ENCODE measurements around the gene SH3BP4. TPM values are rescaled to one million over a fixed set of nuclear protein-coding genes. Genes with fewer than 3 reads are reported as not detected.

SH3BP4 gene
- total and polyA plus RNA-seq, 8 donors: 24.1 to 35.0 (median 28.6) TPM

- Histone ChIP-seq H3K4me3 (no peak overlapping the region), H3K27me3 (no peaks in the 10 kb centered on the region), H3K9me3 (no peaks in the 10 kb centered on the region), H3K36me3 (no peaks in the 10 kb centered on the region), H3K27ac (no peak overlapping the region), H3K4me1 (peaks cover 3 to 20% of the 10 kb centered on the region in 2 donors)
- ATAC-seq (no peak), DNase-seq (no peak)
- TF ChIP-seq CTCF (IDR thresholded peaks at IDR 0.05): no peak
- intact Hi-C loops (cut with DNase I): no loop called here
Measured at GRCh38 chr2:234994438-234995321, 42.9 kb downstream of the SH3BP4 start.

GRCh38 chr2:234995332-234996068 lies 43.7 kb downstream of the SH3BP4 start:
- Histone ChIP-seq H3K4me1 (peaks cover 3 to 15% of the 10 kb centered on the region in 2 donors), H3K27me3 (no peaks in the 10 kb centered on the region), H3K36me3 (no peaks in the 10 kb centered on the region), H3K27ac (no peak overlapping the region), H3K9me3 (no peaks in the 10 kb centered on the region), H3K4me3 (no peak overlapping the region)
- intact Hi-C loops (cut with DNase I): no loop called here
- TF ChIP-seq CTCF (IDR thresholded peaks at IDR 0.05): no peak
- ATAC-seq (no peak), DNase-seq (no peak)

DNA sequence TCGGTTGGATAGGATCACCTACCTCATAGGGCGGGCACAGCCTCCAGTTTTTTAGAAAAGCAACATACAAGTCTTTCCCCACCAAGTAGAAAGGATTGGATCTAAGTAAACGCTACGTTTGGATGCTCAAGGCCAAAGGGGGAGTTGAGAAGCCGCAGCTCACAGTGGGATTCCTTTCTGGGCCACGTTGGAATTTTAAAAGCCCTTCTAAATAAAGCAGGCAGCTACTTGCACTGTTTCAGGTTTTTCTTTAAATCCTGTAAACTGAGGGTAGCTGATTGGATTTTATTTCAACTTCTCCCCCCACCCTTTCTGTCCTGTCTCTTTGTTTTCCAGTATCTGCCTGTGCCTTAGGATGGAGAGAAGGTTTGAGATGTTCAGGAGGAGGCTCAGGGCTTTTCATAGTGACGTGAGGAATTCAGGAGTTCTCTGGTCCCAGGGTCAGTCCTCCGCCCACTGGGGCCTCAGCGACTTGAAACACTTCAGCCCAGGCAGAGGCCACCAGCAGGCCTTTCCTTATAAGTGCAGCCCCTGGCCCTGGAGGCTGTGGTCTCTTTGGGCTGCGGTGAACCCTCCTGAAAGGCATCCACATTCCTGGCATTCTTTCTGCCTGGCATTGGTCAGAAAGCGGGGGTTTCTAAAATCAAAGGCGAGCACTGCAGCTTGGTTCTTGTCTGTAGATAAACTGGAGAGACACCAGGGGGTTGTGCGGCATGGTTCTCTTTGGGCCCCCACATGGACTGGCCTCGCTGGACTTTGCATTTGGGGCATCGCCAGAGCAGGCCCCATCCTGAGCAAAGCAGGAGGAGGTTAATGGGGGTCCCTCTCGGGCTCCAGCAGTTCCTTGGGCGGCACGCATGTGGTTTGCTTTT lies 44.5 kb downstream of the SH3BP4 start:
- DNase-seq (no peak), ATAC-seq (no peak)
- no peaks in the 10 kb centered on the region for H3K36me3 ChIP-seq
- peaks cover 3 to 15% of the 10 kb centered on the region in 2 donors for H3K4me1 ChIP-seq
- no peak for TF ChIP-seq CTCF (IDR thresholded peaks at IDR 0.05)
- intact Hi-C loops (cut with DNase I): no loop called here
- H3K27me3 ChIP-seq: no peaks in the 10 kb centered on the region
- H3K4me3 ChIP-seq: no peak overlapping the region
- H3K9me3 ChIP-seq: no peaks in the 10 kb centered on the region
- no peak overlapping the region for H3K27ac ChIP-seq

DNA sequence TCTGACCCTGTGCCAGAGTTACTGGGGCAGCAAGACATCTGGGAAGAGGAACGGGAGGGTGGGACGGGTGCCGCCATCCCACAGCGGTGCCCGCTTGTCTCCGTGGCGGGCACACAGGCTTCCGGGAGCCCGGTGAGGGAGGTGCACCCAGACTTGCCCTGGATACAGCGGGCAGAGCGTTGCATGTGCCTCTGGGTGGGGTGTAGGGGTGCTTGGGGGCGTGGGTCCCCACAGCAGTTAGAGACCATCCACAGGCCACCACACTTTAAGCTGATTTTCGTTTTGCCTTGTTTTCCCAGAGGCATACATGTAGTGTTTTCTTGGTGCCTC lies 45.1 kb downstream of the SH3BP4 start:
- ATAC-seq (no peak), DNase-seq (no peak)
- Histone ChIP-seq H3K27ac (no peak overlapping the region), H3K27me3 (no peaks in the 10 kb centered on the region), H3K36me3 (no peaks in the 10 kb centered on the region), H3K9me3 (no peaks in the 10 kb centered on the region), H3K4me3 (no peak overlapping the region), H3K4me1 (peaks cover 3 to 15% of the 10 kb centered on the region in 2 donors)
- no peak for TF ChIP-seq CTCF (IDR thresholded peaks at IDR 0.05)
- intact Hi-C loops (cut with DNase I): no loop called here
